Measurements from ENCODE around the gene GLT6D1.

GLT6D1 gene

GRCh38 chr9:135601988-135602387 lies 37.4 kb downstream of the GLT6D1 start:
- DNase-seq (ENCODE audit: extremely low read depth, insufficient read length), result no peak
- Histone ChIP-seq H3K4me3 (replicated peaks; ENCODE audit: low read depth, low read length) (no peak overlapping the region), H3K27me3 (replicated peaks; ENCODE audit: control insufficient read depth, insufficient read depth, low read length) (no peaks in the 10 kb centered on the region; the same call in 1 of the 2 replicates), H3K36me3 (ENCODE audit: control insufficient read depth, insufficient read depth, low read length) (no peaks in the 10 kb centered on the region)
- no peak for TF ChIP-seq CTCF (IDR thresholded peaks at IDR 0.05; ENCODE audit: insufficient read depth, low read length, poor library complexity, severe bottlenecking)

- H3K27me3 ChIP-seq (replicated peaks; ENCODE audit: control insufficient read depth, insufficient read depth, low read length), result no peaks in the 10 kb centered on the region; the same call in 1 of the 2 replicates
- no peak for DNase-seq (ENCODE audit: extremely low read depth, insufficient read length)
- H3K4me3 ChIP-seq (replicated peaks; ENCODE audit: low read depth, low read length), result no peak overlapping the region
- no peak for TF ChIP-seq CTCF (IDR thresholded peaks at IDR 0.05; ENCODE audit: insufficient read depth, low read length, poor library complexity, severe bottlenecking)
- no peaks in the 10 kb centered on the region for H3K36me3 ChIP-seq (ENCODE audit: control insufficient read depth, insufficient read depth, low read length)
Observed at GRCh38 chr9:135600296-135600817, 39.0 kb downstream of the GLT6D1 start.

GRCh38 chr9:135596211-135596610 lies 43.1 kb downstream of the GLT6D1 start:
- no peak for DNase-seq (ENCODE audit: extremely low read depth, insufficient read length)
- H3K36me3 ChIP-seq (ENCODE audit: control insufficient read depth, insufficient read depth, low read length), result no peaks in the 10 kb centered on the region
- no peaks in the 10 kb centered on the region for H3K27me3 ChIP-seq (replicated peaks; ENCODE audit: control insufficient read depth, insufficient read depth, low read length)
- no peak overlapping the region for H3K4me3 ChIP-seq (replicated peaks; ENCODE audit: low read depth, low read length)
- TF ChIP-seq CTCF (IDR thresholded peaks at IDR 0.05; ENCODE audit: insufficient read depth, low read length, poor library complexity, severe bottlenecking), result no peak

- DNase-seq (ENCODE audit: extremely low read depth, insufficient read length), result no peak
- Histone ChIP-seq H3K27me3 (replicated peaks; ENCODE audit: control insufficient read depth, insufficient read depth, low read length) (no peaks in the 10 kb centered on the region), H3K36me3 (ENCODE audit: control insufficient read depth, insufficient read depth, low read length) (no peaks in the 10 kb centered on the region), H3K4me3 (replicated peaks; ENCODE audit: low read depth, low read length) (no peak overlapping the region)
- no peak for TF ChIP-seq CTCF (IDR thresholded peaks at IDR 0.05; ENCODE audit: insufficient read depth, low read length, poor library complexity, severe bottlenecking)
Observed at GRCh38 chr9:135592625-135593024, 46.7 kb downstream of the GLT6D1 start.

GRCh38 chr9:135592331-135592590 lies 47.1 kb downstream of the GLT6D1 start:
- no peak overlapping the region for H3K4me3 ChIP-seq (replicated peaks; ENCODE audit: low read depth, low read length)
- no peaks in the 10 kb centered on the region for H3K27me3 ChIP-seq (replicated peaks; ENCODE audit: control insufficient read depth, insufficient read depth, low read length)
- TF ChIP-seq CTCF (IDR thresholded peaks at IDR 0.05; ENCODE audit: insufficient read depth, low read length, poor library complexity, severe bottlenecking), result no peak
- DNase-seq (ENCODE audit: extremely low read depth, insufficient read length), result no peak
- no peaks in the 10 kb centered on the region for H3K36me3 ChIP-seq (ENCODE audit: control insufficient read depth, insufficient read depth, low read length)

Data from GM06990 (cell line).